ENCODE measurements around the gene PIGU.

- TF ChIP-seq YY1 (IDR thresholded peaks at IDR 0.05; ENCODE audit: insufficient read depth, insufficient replicate concordance, low read depth, low read length) (no peak), NR0B2 (CRISPR knock-in tag; IDR thresholded peaks at IDR 0.05) (no peak), ADNP (CRISPR knock-in tag; IDR thresholded peaks at IDR 0.05) (no peak), MAX (IDR thresholded peaks at IDR 0.05) (no peak)
These were observed 31.7 kb upstream of the PIGU start for GRCh38 chr20:34708621-34709043.
